HG03064 (cell line): ENCODE measurements around the gene CDH4.

Experiments
- ATAC-seq: cut with Tn5 transposase; IDR thresholded peaks from one replicate; pipeline ENCODE4 v1.9.1; 2021; ENCODE audit warnings: low read depth; ENCODE audit not compliant: unreplicated experiment

CDH4 gene

DNA sequence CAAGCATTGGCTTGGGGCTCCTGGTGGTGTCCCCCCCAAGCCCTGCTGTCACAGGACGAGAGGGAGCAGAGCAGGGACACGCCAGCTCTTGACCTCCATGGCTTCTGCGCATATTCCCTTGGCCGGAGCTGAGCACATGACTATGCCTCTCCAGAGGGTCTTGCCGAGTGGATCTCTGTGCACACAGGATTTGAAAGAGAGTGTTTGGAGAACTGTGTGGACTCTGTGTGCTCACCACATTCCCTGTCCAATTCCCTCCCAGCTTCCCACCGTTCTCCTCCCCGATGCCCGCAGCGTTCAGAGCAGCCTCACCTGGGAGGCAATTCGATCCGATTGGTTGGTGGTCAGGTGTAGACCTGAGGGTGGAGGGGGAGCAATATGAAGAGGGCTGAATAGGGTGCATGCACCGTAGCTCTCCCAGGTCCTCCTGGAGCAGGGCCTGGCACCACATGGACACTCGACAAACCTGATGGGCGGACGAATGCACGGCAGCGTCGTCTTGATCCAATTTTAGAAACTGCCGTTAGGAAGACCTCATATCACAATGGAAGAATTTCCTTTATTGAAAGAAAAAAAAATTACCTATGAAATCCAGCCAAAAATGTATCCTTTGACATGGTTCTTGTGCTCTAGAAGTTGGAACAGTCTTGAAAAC, 287.8 kb downstream of the CDH4 start:
- no peak for ATAC-seq

DNA sequence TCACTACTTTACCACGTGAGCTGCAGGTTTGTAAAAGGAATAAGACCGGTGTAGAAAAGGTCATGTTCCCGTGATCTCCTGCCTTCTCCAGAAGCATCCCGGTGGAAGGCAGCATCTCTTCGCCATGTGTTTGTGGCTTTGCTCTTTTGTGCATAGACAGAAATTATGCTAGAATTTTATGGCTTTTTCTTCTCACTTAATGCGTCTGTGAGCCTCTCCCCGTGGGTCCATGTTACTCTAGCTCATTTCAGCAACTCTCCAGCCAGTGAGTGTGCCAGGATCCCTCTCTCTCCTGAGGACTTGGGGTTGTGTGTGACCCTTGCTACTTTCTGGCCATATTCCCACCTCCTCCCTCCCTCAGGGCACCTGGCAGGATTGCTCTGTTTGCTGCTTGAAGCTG, 289.5 kb downstream of the CDH4 start:
- no peak for ATAC-seq

DNA sequence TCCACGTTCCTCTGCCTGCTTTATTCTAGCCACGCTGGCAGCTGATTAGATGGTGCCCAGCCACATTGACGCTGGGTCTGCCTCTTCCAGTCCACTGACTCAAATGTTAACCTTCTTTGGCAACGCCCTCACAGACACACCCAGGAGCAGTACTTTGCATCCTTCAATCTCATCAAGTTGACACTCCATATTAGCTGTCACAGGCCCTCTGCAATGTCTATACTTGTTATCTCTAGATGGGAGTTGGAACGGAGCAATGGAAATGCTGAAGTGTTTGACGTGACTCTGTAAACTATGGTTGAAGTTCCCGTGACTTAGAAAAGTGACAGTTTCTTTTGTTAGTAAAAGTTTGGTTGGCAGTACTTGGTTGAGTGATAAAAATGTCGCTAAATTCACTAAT, 291.0 kb downstream of the CDH4 start:
- no peak for ATAC-seq

DNA sequence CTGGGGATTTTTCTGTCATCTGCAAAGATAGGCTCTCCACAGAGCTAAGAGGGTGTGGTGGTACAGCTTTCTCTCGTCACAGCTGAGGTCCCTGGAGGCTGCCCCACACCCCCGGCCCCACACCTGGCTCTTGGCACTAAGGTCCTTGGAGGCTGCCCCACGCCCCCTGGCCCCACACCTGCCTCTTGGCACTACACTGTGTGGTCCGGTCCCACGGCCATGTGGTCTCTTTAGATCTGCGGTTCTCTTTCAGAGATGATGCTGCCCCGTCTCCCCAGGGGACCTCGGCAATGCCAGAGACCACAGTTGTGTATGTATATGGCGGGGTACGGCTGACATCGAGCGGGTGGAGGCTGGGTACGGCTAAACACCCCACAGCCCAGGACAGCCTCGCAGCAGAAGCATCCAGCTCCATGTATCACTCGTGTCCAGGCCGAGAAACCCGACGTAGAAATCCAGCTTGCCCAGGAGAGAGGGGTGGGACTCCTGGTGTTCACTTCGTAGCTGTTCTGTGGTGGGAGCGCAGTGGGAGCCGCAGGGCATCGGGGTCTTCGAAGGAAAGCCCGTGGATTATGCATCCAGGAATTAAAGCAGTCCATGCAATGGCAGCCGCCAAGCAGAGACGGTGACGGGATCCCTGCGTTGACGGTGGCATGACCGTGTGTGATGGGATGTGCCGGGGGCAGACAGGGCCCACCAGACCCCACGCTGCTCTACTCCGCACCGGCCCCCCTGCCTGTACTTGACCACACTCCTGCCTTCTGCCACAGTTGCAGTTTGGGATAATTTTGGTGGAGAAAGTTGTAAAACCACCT, 292.1 kb downstream of the CDH4 start:
- ATAC-seq: no peak

DNA sequence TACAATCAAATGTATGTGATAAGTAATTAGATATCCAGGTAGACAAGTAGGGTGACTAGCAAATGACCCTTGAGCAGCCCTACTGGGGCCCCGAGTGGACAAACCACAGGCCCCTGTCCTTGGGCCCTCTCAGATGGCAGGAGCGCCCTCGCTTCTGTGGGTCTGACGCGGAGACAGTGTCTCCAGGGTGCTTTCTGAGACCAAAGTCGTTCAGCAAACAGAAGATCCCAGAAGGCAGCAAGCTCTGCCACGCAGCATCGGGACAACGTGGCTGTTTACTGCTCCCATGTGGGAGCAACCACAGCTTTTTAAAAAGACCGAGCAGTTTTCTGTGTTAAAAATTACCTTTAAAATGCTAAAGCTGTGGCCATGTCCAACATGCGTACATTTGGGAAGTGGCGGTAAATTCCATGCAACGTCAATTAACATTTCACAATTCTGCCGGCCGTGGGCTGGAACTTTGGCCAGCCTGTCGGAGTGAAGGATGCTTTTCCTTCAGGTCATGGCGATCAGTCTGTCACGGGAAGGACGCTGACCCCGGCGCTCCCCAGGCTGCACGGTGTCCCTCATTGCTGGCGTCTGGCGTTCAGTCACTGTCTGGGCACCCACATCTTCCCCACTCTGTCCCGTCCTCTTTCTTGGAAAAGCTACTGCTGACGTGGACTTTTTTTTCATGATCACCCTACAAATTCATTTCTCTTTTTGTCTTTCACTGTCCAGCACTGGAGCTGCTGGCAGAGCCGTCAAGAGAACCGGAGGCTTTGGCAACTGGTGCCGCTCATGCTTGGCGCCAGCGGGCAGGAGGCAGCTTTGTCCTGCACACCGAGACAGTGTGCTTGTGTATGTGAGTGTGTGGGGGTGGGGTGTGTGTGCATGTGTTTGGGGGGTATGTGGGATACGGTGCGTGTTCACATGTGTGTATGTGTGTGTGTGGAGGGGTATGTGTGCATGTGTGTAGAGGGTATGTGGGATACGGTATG, 293.1 kb downstream of the CDH4 start:
- no peak for ATAC-seq

DNA sequence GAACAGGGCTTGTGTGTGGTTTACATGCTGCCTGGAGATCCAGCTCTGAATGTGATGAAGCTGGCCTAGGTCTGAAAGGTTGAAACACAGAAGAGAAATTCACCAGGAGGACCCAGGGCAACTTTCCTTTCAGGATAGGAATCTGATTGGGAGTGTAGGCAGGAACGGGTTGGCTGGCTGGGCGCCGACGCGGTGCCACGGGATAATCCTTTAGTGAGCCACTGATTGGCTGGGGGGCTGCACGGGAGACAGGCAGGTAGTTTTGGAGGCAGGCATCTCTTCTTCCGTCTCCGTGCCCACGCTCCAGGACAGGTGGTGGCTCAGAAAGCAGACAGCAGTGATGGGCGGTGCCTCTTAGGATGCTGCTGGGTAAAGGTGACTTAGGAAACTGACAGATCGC, 294.6 kb downstream of the CDH4 start:
- ATAC-seq: no peak

DNA sequence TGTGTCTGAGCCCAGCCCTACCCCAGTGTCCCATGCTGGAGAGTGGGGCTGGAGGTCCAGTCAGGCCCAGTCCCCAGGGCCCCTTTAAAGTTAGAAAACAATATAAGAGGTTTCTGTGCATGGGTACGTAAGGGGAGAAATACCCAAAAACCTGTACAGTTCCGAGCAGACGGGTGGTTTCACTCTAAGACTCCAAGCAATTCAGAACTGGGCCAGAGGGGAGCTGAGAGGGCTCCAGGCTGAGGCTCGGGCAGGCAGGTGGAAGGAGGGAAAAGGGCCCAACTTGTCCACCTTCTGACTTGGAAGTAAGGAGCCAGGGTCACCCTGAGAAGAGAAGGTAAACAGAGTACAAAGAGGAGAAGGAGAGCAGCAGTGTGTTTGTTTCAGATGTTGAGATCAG, 296.0 kb downstream of the CDH4 start:
- no peak for ATAC-seq

DNA sequence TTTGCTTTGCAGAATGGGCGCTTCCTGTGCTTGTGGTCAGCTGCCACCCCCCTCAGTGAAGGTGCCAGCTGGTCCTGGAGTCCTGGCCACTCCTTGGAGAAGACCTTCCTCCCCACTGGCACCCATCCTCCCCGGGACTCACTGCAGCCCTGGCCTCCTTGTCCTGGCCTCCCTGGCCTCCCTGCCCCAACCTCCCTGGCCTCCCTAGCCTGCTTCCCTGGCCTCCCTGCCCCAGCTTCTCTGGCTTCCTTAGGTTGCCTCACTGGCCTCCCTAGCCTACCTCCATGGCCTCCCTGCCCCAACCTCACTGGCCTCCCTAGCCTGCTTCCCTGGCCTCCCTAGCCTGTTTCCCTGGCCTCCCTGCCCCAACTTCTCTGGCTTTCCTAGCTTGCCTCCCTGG, 297.8 kb downstream of the CDH4 start:
- ATAC-seq: no peak

DNA sequence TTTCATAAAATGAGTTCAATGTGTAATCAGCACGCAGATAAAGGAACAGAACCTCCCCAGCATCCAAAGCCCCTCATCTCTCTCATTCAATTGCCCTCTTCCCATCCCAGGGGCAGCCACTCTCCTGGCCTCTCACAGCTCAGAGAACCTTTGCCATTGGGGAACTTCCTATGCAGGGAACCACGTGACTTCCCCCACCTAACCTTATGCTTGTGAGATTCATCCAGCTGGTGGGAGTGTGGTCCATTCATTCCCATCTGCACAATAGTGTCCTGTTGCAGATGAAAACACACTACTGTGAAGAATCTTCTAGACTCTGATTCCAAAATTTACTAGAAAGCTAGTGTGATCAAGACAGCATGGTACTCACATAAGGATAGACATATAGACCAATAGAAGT, 299.3 kb downstream of the CDH4 start:
- no peak for ATAC-seq

DNA sequence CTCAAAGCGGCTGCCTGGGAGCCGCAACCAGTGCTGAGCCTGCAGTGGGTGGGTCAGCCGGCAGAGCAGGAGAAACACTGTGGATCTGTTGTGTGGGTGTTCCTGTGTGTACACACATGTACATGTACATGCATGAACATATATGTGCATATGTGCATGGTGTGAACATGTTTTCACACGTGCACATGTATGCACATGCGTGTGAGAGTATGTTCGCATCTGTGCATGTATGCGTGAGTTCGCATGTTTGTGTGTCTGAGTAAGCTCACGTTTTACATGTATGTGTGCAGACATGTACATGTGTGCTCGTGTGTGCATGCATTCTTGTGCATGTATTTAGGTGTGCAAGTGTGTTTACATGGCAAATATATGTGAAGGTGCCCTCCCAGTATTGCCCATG, 302.6 kb downstream of the CDH4 start:
- no peak for ATAC-seq

DNA sequence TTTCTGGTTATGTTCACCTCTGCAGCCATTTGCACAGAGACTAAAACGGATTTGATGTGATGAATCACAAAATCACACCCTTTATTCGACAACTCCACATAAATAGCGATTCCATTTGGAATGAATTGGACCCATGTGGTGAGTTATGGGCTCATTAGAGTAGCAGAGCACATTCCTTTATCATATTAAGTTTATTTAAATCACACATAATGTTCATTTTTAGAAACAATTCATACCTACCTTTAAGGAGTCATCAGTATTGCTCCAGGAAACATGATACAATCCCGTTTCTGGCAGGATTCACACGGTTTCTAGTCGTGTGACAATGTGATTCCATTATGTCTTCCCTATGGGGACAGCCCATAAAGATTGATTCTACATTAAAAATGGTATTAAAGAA, 303.5 kb downstream of the CDH4 start:
- ATAC-seq: no peak

DNA sequence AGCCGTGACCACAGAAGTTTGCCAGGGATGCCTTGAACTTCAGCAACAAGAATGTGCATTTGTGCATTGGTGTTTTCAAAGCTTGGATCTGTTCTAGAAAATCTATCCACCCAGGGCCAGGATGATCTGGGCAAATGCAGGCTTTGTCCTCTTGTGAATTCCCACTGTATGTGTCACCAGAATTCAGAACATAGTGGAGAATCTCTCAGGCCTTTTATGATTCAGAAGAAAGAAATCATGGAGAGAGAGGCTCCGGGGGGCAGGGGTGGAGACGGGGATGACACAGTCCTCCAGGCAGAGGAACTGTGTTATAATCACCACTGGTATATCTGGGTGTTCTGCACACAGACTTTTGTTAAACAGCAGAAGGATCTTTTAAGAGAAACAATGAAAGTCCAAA, 304.1 kb downstream of the CDH4 start:
- ATAC-seq: no peak

DNA sequence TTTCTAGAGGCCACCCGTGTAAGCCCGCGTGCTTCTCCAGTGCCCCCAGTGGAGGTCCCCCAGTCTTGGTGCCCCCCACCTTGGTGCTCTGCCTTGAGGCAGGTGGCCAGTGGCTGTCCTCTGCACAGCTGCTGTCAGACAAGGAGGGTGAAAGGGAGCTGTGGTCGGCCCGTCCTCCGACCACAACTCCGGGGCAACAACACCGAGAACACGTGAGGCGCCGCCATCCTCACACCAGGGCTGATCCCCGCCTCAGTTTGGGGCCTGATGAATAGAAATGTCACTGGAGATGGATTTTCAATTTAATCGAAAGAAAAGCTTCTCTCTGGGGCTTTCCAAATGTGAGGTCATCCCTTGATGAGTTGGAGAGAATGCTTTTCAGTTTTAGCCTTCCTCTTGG, 304.6 kb downstream of the CDH4 start:
- no peak for ATAC-seq

DNA sequence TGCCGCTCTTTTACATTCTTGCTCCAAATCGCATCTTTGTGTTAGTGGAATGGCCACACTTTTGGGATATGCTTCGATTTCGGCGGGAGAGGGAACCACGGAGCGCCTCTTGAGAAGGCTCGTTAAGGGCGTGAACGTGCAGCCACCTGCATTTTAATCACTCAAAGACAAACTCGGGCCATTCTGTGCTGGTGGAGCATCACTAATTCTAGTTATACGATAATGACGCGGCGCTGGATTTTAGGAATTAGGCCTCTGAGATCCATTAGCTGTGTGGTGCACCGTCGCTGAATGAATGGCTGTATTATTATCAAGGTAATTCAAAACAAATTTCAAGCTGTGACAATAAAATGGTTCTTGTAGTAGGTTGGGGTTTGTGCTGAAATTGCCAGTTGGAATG, 305.6 kb downstream of the CDH4 start:
- no peak for ATAC-seq

DNA sequence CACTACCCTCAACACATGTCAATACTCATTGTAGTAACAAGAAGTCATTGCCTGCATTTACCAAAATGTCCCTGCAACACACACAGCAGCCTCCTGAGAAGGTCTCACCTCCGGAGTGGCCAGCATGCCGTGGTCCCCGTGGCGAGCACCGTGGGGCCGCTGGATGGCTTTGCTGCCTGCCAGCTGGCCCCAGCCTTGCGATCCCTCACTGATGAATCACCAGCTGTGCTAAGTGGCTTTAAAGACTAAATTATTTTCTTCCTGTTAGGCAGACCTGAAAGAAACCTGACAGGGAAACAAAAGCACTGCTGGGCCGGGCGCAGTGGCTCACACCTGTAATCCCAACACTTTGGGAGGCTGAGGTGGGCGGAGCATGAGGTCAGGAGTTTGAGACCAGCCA, 306.7 kb downstream of the CDH4 start:
- ATAC-seq: no peak

DNA sequence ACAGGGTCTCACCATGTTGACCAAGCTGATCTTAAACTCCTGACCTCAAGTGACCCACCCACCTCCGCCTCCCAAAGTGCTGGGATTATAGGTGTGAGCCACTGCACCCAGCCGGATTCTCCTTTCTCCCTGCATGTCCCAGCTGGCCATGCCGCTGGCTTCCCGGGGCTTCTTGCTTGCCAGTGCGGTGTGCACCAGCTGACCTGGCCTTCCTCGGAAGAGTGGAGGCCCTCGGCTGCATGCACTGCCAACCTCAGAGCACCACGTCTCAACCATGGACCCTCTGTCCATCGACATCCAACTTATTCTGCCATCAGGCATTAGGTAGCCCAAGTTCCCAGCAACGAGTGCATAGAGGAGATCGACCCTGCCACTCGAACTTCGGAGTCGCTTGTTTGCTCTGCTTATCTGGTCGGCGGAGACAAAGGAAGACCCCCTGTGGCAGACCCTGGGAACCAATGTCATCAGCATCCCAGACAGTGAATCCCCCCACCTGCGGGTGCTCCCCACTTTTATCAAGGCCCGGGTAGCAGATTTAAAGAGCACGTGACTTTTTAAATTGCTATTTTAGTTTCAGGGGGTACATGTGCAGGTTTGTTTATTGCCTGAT, 307.8 kb downstream of the CDH4 start:
- ATAC-seq: no peak

DNA sequence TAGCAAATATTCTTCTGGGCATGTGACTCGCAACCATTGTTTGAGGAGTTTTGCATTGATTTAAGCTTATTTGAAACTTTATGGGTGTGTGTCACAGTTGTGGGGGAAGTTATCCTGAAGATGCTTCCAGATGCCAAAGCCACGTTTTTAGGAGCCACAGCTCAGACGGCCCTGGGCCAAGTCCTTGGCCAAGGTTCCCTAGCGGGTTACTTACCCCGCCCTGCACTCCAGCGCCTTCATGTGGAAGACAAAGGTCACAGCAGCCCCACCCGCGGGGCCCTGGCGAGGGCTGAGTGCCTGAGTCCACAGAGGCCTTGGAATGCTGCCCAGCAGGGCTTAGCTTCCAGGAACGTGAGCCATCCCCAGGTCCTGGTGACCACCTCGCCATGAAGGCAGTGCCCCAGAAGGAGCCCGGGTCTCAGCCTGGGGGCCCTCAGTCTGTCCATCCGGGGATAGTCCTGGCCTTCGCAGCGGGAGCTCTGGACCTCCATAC, 308.3 kb downstream of the CDH4 start:
- no peak for ATAC-seq

DNA sequence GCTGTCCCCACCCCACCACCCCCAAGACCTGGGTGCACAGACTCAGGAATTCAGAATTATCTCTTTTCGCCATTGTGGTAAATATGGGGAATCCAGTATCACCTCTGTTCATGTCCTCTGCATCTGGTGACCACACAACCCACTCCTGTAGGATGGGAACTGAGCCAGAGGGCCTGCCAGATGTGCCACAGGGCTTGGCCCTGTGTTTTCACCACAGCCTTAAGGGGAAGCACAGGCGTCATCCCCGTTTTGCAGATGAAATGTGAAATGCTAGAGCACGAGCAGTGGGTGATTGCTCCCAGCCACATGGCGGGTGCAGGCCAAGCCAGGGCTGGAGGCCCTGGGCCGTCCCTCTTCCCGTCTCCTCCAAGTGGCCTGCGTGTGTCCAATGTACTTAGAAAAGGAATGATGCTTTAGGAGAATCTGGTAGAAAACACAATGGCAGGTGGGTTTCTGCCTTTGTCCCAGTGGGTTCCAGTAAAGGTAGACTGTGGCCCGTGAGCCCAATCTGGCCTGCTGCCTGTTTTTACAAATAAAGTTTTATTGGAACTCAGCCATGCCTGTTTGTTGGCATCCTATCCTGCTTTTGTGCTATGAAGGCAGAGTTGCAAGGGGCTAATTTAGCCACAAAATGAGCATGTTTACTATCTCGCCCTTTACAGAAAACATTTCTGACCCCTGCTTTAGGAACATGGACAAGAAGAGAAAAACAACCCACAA, 309.2 kb downstream of the CDH4 start:
- no peak for ATAC-seq

DNA sequence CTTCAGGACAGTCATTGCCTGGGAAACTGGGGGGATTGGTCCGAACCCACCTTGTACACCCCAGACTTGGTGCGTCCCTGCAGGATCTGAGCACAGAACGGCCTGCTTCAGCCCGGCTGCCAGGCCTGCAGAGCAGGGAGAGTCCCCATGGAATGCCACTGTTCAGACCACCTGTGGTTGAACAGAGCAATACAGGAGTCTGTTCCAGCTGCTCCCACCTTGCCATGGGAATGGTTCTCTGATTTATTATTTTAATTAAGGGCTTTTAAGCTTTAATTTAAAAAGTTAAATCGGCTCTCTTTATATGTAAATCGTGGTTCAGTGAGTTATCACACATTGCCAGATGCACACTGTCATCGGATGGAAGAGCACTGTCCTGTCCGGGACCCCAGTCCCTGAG, 310.4 kb downstream of the CDH4 start:
- ATAC-seq: no peak

DNA sequence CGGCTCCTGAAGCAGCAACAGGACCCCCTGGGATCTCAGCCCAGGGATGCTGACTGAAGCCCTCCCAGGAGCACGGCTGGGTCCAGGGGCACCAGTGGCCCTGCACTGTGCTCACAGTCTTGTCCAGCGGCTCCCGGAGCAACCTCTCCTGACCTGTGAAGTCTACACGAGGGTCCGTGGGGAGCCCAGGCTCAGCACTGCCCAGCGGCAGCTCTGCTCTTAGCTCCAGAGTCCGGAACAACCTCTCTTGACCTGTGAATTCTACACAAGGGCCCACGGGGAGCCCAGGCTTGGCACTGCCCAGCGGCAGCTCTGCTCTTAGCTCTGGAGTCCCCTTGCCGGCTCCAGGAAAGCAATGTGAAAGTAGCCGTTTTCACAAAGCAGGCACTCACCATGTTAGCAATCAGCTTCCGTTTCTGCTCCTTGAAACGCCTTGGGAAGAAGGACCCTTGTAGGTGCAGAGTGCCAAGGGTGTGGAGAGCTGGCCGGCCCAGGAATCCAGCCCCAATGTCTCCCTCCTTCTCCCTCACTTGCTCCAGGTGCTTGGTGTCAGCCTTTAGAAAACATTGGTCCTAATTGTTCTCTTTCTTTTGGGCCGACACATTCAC, 310.9 kb downstream of the CDH4 start:
- ATAC-seq: no peak
